GM18858 (cell line): ENCODE measurements around the gene MRAP.
"Not testable (repeated sequence)": the region's sequence is repeated elsewhere in the genome, so short reads cannot be mapped to it uniquely, and the experiment has no call there.

ENCODE experiments used
- ATAC-seq: cut with Tn5 transposase; IDR thresholded peaks from one replicate; pipeline ENCODE4 v1.9.1; 2021; ENCODE audit not compliant: unreplicated experiment

MRAP gene

DNA sequence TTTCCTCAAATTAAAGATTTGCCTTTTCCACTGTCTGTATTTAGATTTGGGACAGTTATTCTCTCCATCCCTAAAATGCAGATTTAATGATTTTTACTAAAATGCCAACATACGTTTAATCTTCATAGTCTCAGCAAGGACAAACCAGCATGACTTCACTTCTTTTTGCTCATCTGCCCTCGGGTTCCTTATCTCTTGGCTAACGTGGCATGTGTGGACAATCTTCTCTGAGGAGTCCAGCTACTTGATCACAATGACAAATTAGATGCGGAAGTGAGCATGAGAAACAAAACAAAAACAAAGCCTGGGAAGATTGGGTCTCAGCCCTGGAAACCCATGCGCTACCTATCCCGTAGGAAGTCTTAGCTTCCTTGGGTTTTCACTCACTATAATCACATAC lies 1.0 kb downstream of the MRAP start:
- ATAC-seq: no peak

DNA sequence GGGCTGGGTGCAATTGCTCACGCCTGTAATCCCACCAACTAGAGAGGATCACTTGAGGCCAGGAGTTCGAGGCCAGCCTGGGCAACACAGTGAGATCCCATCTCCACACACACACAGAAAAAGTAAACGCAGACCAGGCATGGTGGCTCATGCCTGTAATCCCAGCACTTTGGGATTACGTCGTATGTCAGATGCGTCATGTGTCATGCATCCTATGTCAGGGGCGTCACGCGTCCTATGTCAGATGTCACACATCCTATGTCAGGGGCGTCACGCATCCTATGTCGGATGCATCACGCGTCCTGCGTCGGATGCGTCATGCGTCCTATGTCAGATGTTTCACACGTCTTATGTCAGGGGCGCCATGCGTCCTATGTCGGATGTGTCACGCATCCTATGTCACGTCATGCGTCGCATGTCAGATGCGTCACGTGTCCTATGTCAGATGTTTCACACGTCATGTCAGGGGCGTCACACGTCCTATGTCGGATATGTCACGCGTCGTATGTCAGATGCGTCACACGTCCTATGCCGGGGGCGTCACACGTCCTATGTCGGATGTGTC lies 1.5 kb downstream of the MRAP start:
- no peak for ATAC-seq

DNA sequence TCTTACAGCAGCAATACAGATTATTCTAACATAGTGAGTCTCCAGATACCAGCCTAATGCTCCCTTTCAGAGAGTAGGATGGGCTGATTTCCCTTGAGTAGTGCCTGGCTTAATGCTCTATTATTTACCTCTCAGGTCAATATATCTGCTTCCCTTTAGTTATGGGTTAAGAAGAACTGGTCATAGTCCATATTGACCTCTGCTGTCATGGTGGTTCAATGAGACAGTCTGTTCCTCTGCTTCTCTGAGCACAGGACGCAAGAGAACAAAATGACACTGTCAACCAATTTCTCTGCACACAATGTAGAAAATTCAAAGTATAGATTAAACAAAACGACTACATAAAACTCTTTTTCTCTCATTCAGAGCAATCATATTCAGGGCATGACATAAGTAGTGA lies 2.9 kb downstream of the MRAP start:
- no peak for ATAC-seq

DNA sequence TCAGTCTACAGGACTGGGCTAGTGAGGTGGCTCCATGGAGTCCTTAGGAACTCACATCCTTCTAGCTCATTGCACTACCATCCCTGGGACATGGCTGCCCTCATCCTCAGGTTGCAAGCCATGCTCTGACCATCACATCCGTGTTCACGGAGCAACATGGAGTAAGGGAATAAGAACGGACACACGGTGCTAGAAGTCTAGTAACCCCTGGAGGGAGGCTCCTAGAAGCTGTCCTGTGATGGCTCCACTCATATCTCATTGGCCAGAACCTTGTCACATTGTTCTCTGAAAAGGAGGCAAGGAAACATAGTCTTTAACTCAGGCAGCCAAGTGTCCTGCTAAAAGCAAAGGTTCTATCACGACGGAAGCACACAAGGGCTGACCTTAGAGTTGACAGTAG lies 3.9 kb downstream of the MRAP start:
- ATAC-seq: no peak

DNA sequence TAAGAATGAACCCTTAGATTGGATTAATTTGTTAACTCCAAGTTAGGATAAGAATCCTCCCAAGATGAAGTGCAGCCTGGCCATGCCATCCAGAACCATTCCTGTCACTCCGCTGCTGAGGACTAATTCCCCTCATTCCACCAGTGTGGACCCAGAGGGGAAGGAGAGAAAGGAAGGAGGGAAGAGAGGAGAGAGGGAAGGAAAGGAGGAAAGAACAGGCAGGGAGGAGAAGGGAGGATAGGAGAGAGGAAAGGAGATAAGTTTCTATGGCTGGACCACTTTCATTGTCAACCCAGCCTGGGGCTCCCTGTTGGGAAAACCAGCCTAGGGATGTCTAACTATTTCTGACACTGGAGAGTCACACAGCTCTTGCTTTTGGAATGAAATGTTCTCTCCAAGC lies 4.7 kb downstream of the MRAP start:
- ATAC-seq: no peak

DNA sequence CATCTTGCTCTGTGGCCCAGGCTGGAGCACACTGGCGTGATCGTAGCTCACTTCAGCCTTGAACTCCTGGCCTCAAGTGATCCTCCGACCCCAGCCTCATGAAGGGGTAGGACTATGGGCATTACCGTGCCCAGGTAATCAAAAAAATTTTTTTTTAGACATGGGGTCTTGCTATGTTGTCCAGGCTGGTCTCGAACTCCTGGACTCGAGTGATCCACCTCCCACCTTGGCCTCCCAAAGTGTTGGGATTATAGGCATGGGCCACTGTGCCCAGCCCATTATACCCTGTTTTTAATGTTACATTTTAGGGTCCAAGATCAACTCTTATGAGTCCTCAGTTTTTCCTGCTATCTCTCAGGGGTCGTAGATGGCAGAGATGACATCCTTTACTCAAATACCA lies 6.3 kb downstream of the MRAP start:
- no peak for ATAC-seq

DNA sequence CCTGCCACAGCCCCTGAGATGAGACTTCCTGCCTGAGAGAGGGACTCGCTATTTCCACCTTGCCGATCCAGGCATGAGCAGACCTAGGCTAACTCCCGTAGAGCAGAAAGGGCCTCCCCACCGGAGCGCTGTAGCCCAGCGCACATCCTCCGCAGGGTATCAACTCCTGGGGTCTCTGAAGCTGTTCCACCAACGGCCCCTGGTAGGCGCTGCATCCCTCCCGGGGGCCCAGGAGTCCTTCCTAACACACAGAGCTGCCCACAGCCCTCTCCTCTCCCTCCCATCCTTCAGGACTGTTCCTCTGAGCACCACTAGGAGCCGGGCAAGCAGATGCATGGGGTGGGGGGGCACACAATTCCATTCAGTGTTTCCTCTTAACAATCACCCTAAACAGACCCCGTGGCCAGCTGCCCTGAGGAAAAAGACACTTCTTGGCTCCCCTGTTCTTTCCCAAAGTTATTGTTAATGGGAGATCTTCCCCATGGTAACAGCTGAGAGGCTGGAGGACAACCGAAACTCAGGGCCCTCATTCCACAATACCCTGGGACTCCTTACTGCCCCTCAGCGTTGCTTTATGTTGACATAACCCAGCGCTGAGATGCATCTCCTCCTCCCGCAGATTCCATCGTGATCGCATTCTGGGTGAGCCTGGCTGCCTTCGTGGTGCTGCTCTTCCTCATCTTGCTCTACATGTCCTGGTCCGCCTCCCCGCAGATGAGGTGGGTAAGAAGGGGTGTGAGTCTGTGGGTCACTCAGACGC lies 7.5 kb downstream of the MRAP start:
- ATAC-seq: no peak

DNA sequence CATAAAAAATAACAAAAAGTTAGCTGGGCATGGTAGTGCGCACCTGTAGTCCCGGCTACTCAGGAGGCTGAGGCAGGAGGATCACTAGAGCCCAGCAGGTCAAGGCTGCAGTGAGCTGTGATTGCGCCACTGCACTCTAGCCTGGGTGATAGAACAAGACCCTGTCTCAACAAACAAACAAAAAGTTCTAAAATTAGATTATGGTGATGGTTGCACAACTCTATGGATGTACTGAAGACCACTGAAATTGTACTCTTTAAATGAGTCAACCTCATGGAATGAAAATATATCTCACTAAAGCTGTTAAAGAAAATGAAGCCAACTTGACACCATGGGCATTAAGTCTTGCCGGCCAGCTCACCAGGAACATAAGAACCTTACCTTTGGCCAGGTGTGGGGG lies 9.1 kb downstream of the MRAP start:
- ATAC-seq: no peak

DNA sequence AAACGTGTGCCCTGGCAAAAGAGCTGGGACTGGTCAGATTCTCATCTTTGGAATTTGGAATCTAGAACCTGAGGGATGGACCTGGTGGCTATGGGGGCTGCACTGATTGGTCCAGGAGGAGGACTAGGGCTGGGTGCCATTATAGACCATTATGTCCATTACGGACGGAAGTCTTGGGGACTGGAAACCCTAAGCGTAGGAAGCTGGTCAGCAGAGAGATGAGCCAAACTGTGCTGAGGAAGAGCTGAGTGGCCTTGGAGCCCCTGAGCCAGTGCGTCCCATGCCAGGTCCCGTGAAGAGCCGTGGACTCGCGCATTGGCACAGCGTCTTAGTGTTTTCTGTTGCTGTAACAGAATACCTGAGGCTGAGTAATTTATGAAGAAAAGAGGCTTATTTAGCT lies 10.0 kb downstream of the MRAP start:
- no peak for ATAC-seq

DNA sequence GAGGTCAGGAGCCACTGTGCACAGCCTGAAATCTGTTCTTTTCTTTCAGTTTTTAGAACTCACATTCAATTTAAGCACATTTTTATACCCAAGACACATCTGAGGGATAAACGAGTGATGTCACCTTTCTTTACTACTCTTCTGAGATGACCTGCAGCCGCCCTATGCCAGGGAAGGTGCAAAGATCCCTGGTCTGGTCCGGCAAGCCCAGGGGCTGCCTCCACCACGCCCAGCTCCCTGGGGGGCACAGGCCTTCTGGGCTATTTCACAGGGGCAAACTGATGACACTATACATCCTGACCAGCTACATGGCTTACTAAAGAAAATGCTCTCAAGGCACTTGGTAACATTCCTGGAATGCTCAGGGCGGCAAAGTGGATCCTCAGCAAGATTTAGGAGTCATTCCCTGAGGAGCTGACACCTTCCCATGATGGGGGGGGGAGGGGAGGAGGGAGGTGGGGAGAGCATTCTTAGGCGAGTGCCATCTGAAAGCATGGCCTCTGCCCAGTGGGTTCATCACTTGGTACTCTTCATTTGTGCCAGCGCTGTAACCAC lies 11.3 kb downstream of the MRAP start:
- no peak for ATAC-seq

DNA sequence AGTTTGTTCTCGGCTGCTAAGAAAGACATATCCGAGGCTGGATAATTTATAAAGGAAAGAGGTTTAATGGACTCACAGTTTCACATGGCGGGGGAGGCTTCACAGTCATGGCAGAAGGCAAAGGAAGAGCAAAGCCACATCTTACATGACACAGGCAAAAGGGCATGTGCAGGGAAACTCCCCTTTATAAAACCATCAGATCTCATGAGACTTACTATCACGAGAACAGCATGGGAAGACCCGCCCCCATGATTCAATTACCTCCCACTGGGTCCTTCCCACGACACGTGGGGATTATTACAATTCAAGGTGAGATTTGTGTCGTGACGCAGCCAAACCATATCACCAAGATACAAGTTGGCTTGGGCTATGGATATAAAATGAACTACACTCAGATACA lies 12.3 kb downstream of the MRAP start:
- not testable (repeated sequence) for ATAC-seq

DNA sequence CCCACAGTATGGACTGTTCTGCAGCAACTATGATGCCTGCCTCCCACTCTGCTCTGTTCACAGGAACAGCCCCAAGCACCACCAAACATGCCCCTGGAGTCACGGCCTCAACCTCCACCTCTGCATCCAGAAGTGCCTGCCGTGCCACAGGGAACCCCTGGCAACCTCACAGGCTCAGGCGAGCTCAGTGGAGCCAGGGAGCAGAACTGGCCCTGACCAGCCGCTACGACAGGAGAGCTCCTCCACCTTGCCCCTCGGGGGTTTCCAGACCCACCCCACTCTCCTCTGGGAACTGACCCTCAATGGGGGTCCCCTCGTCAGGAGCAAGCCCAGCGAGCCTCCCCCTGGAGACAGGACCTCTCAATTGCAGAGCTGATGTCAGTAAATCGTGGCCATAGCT lies 13.0 kb downstream of the MRAP start:
- no peak for ATAC-seq

DNA sequence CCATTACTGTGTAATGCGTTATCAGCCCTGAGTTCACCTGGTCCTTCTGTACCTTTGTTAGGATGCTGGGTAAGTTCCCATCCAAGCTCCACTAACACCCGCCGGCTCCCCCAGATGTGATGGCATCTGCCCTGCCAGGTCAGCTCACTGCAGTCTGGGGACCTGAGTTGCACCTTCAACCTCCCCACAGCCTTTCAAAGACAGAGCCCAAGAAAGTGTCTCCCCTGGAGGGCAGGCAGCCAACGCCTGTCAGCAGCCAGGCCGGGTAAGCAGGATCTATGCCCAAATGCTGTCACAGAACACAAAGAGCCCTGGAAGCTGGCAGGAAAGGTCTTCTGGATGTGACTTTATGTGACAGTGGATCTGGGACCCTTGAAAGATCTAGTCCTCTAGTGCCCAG lies 13.7 kb downstream of the MRAP start:
- no peak for ATAC-seq

DNA sequence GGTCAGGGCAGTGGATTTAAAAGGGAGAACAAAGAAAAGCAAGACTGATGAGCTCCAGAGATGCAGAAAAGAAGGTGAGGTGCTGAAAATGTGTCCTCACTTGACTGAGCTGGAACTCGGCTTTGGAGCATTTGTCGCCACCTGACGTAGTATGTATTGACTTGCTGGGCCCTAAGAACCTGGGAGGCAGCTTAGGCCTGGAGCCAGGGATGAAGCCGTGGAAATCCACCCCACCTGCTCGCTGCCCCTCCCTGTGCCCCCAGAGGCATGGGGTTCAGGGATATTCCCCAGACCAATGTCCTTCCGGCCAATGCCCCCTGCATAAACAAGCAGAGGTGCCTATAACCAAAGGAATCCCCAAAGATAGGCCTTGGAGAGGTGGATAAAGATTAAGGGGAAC lies 14.3 kb downstream of the MRAP start:
- ATAC-seq: no peak

DNA sequence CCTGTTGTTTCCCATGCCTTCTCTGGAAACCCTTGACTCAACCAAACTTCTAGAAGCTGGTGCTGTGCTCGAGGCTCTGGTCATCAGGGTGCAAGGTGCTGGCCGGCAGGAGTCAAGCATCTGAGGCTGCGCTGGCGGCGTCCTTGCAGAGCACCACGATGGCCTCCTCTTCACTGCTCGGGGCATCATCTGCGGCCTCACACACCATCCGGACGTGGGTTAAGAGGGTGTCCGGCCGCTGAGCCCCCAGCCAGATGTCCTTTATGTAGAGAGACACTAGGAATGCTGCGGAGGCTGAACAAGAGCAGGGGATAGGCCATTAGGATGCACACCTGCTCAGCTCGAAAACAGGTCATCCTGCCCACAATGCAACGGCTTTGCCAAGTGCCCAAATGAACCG lies 16.2 kb downstream of the MRAP start:
- ATAC-seq: no peak

DNA sequence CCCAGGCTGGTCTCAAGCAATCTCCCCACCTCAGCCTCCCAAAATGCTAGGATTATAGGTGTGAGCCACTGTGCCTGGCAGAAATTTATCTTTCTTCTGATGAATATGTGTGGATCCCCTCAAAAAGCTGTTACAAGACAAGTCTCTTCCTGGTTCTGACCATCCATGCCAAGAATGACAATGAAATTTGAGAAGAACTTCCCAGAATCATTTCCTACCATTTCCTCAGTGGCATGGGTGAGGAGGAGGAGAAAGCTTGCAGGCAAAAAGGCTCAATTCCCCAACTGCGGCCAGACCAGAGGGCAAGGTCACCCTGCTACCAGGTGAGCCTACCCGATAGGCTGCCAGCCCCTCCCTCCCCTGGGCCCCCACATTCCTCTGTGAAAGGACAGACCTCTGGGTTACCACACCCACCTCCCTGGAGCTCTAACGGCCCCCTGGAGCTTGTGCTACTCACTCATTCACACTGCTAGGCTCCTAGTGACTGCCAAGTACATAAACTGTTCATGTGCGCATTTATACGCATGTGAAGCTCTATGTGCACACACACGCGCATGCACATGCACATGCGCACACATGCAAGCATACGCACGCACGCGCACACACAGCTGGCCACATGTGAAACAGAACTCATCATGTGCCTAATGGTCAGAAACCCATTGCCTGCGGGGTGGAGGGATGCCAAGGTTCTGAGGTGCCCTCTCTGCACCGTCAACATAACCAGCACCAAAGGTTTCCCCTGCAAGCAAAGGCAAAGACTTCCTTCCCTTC lies 17.0 kb downstream of the MRAP start:
- no peak for ATAC-seq

DNA sequence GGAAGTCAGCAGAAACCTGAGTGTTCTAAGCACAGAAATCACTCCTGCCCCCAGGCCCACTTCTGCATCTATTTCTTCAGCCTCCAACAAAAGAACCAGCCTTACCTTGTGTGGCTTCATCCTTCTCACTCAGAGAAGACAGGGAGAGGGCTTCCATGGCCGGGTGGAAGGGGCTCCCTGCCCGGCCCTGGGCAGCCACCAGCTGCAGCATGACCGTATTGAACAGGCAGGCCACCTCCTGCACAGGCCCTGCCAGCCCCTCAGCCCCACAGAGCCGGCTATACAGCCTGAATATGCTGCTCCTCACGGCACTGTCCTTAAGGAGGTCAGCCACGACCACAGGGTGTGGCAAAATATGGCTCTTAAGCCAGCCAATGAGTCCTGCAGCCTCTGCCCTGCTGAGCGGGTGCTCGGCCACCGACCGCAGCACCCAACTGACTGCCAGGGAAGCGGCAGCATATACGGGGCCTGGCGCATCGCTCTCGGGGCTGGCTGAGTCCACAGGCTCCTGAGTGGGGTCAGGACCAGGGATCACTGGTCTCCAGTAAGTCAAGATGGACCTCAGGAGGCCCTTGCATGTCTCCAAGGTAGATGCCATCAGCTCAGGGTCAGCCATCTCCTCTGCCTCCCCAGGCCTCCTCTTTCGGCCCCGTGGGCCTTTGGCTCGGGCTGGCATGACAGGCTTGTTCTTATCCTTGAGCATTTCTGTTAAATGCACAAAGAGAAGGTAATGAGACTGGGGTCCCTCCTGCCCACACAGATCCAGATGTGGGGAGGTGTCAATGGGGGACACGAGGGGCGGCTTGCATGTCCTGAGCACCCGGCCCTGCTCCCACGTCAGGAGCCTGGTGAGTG lies 17.9 kb downstream of the MRAP start:
- no peak for ATAC-seq

DNA sequence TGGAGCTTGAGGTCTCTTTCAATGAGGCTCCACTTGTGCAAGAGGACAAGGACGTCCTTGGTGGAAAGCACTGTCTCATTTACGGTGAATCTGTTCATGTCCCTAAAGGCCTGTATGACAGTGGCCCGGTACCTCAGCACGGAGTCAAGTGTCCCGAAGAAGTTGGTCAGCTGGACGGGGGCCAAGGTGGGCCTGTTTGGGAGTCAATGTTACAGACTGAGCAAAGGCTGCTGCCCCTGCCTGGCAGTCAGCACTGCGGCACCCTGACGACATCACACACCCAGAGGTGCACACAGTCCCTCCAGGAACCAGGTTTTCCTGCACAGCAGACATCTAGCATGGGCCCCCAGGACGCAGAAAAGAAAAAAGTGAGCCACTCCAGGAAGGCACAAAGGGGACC lies 19.1 kb downstream of the MRAP start:
- ATAC-seq: no peak

DNA sequence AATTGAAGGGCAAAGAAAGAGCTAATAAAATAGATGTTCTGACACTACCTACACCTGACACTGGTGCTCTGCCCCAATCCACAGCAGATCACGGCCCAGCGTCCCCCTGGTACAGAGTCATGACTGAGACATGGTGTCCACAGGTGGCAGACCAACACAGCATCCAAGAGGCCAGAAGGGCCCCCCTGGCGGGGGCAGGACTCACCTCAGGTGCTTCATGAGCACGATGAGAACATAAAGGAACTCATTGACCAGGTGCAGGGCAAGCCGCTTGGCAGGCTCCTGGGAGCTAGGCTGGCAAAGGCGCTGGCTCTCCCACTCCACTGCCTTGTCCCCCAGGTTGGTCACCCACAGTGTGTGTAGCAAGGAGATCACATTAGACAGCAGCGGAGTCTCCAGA lies 20.4 kb downstream of the MRAP start:
- no peak for ATAC-seq

DNA sequence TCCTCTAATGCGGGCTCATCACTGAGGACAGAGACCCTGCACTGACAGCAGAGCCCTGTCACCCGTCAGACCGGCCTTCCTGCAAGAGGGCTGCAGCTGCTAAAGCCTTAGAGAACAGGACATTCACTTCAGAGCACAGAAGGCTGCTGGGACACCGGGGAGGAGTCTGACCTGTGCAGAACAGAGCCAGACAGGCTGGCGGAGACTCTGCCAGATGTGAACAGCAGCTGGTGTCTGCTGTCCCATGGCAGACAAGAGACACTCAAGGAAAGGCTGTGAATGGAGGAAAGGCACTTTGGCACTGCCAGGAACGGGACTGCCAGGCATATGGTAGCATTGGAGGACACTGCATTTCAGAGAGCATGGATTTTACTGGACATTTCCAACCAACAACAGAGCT lies 21.4 kb downstream of the MRAP start:
- no peak for ATAC-seq

DNA sequence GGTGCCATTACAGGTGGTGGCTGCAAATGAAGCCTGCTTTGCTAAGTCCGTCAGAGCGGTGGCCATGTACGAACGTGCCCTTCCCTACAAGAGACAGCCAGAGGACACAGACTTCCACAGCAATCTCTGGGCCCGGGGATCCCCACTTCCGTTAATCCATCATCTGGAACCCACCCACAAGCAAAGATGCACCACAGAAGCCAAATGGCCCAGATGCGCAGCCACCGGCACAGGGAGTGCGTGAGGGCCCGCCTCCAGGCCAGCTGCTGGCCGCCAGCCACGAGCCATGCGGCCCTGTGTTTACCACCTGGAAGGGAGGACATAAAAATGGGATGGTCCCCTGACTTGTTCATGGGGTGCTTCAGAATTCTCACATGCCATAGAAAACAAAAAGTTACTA lies 22.1 kb downstream of the MRAP start:
- ATAC-seq: no peak
